ENCODE data around the gene SERINC2.
A peak's percentile ranks its signal among the peaks of the same experiment; 100 is the strongest.
"Not testable (repeated sequence)": the region's sequence is repeated elsewhere in the genome, so short reads cannot be mapped to it uniquely, and the experiment has no call there.

The SERINC2 gene

DNA sequence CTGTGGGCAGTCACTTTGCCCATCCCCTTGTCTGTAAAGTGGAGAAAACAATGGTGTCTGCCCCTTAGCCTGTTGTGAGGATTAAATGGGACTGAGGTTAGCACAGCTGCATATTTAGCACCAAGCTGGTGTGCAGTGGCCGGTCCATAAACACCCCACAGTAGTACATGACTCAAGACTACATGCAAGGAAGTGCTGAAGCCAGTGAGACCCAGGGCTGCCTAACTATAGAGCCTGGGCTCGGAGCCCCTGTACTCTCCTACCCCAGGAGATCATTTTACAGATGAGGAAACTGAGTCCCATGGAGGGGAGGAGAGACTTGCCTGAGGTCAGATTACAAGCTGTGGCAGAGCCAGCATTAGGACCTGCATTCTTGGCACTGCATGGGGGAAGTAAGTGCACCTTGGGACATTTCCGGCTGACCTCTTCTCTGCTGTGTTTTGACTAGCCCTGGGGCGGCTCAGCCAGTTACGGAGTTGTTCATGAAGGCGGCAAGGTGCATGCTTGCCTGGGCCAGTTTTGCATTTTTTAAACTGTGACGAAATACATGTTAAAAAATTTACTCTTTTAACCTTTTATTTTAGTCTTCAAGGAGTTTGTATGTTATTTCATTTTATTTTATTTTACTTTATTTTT, 3.2 kb downstream of the SERINC2 start:
- DNase-seq, result no peak

DNA sequence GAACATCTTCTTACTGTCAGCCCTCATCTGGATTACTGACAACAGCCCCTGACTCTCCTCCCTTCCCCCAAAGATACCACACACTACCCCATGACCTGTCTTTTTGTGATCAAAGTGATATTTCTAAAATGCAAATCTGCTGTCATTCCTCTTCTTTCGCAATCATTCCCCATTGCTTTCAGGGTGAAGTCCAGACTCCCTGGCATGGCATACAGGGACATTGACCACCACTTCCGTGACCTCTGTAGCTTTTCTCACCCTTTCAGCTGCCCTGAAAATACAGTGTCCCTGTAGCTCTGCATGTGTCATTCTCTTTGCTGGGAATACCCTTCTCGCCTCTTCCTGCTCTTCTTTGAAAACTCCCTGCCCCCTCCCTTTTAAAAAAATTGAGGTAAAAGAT, 4.1 kb downstream of the SERINC2 start:
- no peak for DNase-seq

DNA sequence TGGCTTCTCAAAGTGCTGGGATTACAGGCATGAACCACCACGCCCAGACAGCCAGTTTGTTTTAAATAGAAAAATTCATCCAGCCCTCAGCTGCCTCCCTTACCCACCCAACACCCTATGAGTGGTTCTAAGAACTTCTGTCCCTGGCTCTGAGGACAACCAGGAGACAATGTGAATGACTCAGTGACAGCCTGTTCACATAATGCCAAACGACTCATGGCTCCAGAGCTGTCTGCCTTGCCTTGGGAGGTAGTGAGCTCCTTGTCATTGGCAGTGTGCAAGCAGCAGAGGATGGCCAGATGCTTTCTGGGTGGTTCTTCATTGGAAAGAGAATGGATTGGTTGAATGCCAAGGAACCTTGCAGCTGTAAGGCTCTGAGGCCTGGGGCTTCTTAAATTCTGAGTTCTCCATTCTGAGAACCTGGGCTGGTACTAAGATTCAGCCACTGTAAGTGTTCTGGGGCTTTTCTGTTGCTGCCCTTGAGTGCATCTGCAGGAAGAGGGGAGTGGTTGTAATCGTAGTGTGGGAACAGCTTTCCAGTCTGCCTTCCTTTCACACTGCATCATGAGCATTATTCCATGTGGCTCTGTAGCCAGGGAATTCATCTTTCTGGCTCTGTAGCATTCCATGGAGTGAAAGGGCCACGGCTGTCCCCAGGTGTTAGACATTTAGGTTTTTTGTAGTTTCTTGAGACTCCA, 5.8 kb downstream of the SERINC2 start:
- DNase-seq, result no peak

DNA sequence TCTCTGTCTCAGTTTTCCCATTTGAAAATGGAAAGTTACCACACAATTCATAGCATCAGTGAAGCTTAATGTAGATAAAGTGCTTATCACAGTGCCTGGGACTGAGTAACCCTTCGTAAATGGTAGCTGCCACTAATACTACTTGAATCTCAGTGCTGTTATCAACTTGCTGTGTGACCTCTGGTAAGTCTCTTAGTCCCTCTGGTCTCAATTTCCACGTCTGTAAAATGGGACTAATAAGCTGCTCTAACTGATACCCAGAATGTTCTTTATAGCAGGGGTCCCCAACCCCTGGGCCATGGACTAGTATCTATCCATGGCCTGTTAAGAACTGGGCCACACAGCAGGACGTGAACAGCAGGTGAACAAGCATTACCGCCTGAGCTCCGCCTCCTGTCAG, 7.7 kb downstream of the SERINC2 start:
- no peak for DNase-seq

DNA sequence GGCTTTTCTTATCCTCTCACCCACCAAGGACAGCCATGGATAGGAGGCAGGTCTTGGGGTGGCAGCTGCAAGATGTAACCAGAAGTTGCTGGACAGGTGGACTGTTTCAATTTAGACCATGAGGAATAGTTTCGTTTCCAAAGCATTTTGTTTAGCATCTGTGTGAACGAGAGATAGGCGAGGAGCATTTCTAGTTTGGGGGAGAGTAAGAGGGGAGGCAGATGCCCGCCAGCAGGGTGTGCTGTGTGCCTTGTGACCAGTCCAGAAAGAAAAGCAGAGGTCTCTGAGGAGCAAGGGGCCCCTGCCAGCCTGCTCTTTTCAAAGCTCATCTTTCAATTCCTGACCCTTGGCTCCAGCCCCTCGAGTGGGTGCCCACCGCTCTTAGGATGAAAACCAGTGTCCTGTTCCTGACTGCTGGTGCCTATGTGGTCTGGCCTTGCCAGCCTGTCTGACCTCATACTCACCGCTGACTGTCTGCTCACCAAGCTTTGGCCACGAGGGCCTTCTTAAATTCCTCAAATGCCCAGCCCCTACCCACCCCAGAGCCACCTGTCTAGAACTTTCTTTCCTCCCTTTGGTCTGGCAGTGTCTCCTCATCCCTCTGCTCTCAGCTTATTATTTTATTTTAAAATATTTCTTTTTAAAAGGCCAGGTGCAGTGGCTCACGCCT, 8.5 kb downstream of the SERINC2 start:
- no peak for DNase-seq

DNA sequence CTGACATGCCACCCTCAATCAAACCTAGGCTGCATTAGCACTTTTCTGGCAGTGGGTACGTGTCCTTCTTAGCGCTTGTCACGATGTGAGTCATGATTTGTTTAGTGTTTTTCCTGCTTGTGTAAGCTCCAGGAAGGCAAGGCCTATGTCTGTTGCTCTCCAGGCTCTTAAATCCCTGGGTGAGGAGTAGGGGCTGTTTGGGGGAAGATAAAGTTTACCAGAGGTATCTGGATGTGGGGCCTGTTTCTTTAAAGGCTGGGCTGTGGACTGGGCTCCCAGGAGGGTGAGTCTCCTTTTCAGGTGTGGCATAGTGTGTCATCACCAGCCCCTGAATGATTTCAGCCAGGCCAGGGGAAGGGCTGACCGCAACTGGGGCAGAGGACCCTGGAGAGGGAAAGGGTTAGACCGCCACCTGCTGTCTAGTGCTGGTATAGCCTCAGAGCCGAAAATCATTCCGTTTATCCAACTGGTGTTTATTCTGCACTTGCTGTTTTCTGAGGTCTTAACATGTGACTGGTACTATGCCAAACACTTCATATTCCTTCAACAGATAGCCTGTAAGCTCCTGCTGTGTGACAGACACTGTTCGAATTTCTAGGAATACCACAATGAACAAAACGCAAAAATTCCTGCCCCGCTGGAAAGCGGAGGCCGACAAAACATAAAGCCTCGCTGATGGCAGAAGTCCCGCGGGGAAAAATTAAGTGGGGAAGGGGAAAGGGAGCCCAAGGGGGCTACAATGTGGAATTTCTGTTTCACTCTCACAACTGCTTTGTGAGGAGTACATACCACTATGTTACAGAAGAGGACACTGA, 9.7 kb downstream of the SERINC2 start:
- peak; percentile 59 for DNase-seq

DNA sequence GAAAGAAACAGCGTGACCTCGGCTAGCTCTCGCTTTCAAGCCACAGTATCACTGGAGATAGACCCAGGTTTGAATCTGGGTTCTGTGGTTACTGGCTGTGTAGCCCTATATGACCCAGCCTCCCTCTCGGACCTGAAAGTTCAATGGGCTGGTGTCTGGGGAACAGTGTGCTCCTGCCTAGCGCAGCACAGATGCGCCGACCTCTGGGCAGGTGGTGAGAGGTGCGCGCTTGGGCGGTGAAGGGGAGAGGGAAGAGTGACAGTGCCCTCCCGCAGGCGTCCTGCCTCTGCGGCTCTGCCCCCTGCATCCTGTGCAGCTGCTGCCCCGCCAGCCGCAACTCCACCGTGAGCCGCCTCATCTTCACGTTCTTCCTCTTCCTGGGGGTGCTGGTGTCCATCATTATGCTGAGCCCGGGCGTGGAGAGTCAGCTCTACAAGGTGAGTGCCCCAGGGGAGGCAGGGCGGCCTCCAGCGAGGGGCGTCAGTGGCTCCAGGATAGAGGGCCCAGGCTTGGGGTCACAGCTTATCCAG, 10.5 kb downstream of the SERINC2 start:
- no peak for DNase-seq

DNA sequence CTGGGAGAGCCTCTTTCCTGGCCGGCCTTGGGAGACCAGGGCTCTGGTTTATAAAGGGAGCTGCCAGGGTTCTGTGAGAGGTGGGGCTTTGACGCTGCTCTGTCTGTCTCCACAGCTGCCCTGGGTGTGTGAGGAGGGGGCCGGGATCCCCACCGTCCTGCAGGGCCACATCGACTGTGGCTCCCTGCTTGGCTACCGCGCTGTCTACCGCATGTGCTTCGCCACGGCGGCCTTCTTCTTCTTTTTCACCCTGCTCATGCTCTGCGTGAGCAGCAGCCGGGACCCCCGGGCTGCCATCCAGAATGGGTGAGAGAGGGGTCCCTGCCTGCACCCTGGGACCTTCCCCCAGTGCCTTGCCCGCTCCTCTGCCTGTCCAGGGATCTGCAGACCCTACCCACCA, 11.6 kb downstream of the SERINC2 start:
- DNase-seq, result no peak

DNA sequence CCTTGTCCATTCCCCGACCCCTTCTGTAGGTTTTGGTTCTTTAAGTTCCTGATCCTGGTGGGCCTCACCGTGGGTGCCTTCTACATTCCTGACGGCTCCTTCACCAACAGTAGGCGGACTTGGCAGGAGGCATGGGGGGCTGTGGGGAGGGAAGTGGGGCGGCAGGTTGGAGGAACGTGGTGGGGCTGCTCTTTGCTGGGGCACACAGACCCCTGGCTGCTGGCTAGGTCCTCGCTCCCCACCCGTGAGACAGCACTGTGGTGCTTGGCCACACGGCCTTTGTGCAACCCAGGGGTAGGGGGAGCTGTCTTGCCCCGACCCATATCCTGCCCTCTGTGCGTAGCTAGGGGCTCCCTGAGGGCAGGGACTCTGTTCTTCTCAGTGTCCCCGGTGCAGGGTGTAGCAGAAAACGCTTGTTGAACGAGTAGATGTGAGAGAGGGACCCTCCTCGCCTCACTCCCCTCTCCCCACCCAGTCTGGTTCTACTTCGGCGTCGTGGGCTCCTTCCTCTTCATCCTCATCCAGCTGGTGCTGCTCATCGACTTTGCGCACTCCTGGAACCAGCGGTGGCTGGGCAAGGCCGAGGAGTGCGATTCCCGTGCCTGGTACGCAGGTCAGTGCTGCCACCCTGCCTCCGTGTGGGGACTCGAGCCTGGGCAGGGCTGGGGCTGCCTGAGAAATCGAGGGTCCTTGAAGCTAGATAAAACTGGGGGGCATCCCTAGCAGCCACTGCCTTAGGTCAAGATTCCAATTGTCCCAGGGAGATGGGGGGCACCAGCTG, 12.5 kb downstream of the SERINC2 start:
- no peak for DNase-seq

DNA sequence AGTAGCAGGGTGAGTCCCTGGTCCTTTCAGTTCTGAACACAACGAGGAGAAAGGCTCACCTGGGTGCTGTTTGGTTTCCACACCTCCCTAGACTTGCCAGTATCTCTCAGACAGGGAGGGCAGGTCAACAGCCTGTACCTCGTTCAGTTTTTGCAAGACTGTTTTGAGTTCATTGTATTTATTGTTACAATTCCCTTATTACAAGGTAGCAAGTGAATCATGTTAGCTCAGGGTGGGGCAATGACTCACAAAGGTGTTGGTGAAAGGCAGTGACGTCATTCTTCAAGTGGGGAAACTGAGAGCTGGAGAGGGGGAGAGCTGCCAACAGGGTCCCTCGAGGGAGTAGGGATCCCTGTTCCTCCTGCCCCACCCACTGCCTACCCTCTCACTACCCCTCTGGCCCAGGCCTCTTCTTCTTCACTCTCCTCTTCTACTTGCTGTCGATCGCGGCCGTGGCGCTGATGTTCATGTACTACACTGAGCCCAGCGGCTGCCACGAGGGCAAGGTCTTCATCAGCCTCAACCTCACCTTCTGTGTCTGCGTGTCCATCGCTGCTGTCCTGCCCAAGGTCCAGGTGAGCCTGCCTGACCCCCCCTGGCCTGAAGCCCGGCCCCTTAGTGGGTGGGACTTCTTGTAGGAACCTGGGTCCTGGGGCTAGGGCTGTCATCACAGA, 13.4 kb downstream of the SERINC2 start:
- DNase-seq, result no peak

DNA sequence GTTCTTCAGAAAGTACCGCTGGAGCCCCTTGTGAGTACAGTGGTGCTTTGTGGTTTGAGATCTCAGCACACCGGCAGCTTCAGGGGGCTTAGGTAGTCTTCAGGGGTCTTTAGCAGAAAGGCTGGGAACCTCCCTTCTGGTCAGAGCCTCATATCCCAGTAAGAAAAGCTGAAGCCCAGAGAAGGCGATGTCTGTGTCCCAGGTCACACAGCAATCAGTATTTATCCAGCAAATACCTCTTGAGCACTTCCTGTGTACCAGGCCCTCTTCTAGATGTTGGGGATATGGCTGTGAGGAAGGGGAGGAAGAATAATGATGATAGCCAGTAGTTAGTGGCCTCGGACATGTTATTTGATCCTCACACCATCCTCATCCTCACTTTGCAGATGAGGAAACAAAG, 14.3 kb downstream of the SERINC2 start:
- DNase-seq, result no peak

DNA sequence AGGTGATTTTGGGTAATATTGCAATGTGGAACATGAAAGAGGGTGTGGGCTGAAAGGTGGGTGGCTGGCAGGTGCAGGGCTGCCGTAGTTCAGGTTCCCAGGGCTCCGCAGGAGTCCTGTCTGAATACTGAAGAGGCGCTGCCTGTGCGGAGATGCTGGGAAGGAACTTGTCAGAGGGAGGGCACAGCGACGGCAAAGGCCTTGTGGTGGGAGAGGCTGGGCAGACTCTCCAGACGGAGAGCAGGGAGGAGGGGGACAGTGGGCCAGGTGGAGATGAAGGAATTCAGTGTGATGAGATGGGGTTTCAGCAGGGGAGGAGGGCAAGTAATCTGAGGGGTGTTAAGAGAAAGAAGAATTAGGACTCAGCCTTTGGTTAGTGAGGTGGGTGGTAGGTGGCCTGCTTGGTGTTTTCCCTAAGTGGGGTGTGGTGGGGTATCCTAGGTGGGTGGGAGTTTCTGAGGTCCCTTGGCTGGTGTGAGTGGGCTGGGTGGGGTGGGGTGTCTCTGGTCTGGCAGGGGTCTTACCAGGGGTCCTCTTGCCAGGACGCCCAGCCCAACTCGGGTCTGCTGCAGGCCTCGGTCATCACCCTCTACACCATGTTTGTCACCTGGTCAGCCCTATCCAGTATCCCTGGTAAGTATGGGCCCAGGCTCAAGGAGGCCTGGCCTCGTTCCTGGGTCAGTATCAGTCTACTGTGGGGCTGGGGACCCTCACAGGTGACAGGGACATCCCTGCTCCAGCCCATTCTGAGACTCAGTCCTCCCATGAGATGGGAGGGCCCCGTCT, 15.6 kb downstream of the SERINC2 start:
- DNase-seq, result no peak

DNA sequence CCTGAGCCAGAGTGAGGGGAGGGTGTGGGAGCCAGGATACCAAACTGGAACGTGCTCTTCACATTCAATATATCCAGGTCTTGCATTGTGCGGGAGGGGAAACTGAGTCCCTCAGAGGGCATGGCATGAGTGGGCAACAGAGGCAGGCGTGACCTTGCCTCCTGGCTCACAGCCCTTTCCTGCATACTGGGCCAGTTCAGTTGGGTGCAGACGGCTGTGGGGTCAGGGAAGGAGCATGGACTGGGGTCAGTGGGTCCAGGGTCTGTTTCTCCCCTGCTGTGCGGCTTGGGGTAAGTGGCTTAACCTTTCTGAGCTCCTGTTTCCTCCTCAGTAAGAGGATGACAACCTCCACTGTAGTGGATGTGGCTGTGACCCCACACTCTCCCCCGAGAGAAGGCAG, 16.6 kb downstream of the SERINC2 start:
- DNase-seq, result no peak

DNA sequence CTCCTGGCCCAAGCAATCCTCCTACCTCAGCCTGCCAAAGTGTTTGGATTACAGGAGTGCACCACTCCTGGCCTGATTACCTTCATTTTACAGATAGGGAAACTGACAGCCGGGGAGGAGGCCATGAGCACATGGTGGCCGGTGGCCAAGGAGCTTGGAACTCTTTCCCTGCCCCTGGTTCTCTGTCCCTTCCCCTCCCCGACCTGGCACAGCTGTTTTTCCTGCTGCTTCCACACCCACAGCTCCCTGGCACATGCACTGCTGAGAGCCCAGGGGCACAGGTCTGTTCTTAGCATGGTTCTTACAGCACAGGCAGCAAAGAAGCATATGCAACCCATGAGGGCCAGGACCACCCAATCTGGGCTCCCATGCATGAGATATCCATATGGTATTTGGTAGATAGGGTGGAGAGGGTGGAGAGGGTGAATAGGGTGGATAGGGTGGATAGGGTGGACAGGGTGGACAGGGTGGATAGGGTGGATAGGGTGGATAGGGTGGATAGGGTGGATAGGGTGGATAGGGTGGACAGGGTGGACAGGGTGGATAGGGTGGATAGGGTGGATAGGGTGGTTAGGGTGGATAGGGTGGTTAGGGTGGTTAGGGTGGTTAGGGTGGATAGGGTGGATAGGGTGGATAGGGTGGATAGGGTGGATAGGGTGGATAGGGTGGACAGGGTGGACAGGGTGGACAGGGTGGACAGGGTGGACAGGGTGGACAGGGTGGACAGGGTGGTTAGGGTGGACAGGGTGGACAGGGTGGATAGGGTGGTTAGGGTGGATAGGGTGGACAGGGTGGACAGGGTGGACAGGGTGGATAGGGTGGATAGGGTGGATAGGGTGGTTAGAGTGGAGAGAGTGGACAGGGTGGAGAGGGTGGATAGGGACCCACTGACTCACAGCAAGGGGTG, 18.6 kb downstream of the SERINC2 start:
- DNase-seq, result not testable (repeated sequence)

DNA sequence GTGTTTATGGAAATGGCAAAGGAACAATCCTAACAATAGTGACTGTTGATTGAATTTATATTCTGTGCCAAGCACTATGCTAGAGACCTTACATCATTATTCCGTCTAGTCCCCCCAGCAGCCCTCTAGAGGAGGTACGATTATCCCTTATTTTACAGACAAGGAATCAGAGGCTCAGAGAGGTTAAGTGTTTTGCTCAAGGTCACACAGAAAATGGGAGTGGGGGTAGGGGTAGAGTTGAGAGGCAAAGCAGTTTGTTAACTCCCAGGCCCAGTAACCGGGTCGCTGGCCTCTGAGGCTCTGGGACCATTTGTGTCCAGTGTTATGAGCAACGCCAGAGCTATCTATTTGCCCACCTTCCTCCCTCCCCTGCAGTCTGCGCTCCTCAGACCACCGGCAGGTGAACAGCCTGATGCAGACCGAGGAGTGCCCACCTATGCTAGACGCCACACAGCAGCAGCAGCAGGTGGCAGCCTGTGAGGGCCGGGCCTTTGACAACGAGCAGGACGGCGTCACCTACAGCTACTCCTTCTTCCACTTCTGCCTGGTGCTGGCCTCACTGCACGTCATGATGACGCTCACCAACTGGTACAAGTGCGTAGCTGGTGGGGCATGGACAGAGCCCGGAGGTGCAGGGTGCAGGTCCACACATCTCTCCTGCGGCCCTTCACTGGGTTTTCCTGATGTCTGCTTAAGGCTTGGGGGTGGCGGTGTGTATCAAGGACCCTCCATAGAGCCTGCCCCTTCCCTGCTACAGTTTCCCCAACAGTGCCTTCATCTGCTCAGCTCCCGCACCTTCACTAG, 19.8 kb downstream of the SERINC2 start:
- DNase-seq, result no peak

DNA sequence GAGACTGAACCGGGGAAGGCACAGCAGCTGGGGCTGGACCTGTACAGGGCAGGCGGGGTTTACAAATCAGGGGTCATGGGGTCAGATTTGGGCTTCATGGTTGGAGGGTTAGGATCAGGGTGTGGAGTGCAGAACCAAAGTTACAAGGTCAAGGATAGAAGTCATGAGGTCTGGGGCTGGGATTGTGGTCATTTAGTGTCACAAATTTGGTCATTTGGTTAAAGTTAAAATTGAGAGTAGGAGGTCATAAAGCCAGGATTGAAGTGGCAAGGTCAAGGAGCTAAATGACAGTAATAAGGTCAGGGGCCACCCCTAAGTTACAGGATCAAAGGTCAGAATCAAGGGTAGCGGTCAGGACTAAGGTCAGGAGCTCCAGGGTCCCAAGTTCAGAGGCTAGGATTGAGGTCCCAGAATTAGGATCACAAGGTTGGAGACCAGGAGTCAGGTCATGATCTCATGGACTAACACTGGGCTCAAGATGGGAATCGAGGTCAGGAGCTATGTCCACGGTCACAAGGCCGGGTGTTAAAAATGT, 20.4 kb downstream of the SERINC2 start:
- no peak for DNase-seq

DNA sequence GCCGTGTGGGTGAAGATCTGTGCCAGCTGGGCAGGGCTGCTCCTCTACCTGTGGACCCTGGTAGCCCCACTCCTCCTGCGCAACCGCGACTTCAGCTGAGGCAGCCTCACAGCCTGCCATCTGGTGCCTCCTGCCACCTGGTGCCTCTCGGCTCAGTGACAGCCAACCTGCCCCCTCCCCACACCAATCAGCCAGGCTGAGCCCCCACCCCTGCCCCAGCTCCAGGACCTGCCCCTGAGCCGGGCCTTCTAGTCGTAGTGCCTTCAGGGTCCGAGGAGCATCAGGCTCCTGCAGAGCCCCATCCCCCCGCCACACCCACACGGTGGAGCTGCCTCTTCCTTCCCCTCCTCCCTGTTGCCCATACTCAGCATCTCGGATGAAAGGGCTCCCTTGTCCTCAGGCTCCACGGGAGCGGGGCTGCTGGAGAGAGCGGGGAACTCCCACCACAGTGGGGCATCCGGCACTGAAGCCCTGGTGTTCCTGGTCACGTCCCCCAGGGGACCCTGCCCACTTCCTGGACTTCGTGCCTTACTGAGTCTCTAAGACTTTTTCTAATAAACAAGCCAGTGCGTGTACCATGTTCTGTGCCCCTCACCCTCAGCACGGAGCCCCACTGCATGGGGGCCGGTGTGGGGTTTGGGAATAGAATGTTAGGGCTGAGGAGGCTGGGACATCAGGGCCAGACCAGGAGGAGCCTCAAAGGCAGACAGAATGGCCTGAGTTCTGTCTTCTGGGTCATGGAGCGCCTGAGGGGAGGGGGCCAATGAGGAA, 21.3 kb downstream of the SERINC2 start:
- DNase-seq, result peak; percentile 44

DNA sequence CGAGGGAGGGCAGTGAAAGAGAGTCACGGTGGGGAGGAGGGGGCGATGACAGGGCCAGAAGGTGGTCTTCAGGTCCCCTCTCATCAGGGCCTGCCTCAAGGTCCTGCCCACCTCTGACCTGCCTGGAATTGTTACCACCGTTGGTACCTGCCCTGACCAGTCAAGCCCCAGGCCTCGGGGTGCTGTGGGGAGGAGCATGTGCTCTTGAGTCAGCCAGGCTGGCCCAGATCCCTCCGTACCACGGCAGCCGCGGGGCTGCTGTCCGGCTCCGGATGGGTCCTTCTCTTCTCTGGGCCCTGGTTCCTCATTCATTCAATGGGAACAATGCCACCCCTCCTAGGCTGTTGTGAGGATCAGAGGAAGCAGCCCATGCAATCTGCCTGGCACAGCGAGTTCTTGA, 22.0 kb downstream of the SERINC2 start:
- DNase-seq, result no peak
